Nephron (organoid): Measurements from ENCODE around the gene SF3A2.

Experiments
- H3K27ac Mint-ChIP-seq, 3 experiments: 2 replicates each; pipeline ENCODE4 v1.8.0; 2020; ENCODE audit warnings: mixed read lengths in 3 of 3, mild to moderate bottlenecking in 2 of 3, moderate library complexity in 1 of 3
- H3K27me3 Mint-ChIP-seq: 2 replicates; pipeline ENCODE4 v1.8.0; 2021; ENCODE audit warnings: low read depth, mild to moderate bottlenecking, moderate library complexity, mixed read lengths
- H3K36me3 Mint-ChIP-seq: 2 replicates; pipeline ENCODE4 v1.8.0; 2020; ENCODE audit warnings: low read depth, mixed read lengths
- H3K4me1 Mint-ChIP-seq: 2 replicates; pipeline ENCODE4 v1.8.0; 2020; ENCODE audit warnings: mixed read lengths
- H3K4me3 Mint-ChIP-seq, 3 experiments: 2 replicates each; pipeline ENCODE4 v1.8.0; 2020; ENCODE audit warnings: mild to moderate bottlenecking in 3 of 3, mixed read lengths in 3 of 3, moderate library complexity in 2 of 3
- H3K9me3 Mint-ChIP-seq: 2 replicates; pipeline ENCODE4 v1.8.0; 2020; ENCODE audit warnings: mixed read lengths
- TF ChIP-seq, protein P1 (sequence below), 3 experiments: fragments of 200-600 bp; sonication (generic); IDR thresholded peaks; one replicate each; pipeline ENCODE4 v1.5.0; 2021; ENCODE audit warnings: antibody characterized with exemption in 3 of 3; ENCODE audit not compliant: unreplicated experiment in 3 of 3

The SF3A2 gene

DNA sequence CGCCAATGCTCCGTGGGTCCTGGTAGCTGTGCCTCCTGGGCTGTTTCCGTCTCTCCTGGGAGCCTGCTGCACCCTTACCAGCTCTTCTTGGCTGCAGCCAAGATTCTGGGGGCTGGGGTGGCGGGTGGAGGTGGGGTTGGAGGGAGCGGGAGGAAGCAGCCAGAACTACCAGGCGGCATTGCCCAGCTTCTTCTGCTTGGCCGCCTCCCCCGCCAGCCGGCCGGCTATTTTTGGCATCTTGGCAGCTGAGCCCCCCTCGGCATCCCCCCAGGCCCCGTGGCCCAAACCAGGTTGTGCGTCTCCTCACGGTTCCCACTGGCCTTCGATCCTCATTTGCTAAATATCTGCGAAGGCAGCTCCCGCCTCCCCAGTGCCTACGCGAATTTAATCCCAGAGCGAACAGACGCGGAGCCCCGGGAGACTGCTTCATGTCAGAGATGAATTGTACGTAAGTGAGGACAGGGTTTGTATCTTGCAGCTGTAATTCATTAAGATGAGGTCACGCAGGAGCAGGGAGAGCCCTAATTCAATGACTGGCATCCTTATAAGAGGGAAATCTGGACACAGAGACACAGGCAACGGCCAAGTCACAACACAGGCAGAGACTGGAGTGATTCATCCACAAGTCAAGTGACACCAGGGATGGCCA lies 58.2 kb downstream of the SF3A2 start:
- H3K9me3 Mint-ChIP-seq, result no peaks in the 10 kb centered on the region
- TF ChIP-seq, protein P1, sequence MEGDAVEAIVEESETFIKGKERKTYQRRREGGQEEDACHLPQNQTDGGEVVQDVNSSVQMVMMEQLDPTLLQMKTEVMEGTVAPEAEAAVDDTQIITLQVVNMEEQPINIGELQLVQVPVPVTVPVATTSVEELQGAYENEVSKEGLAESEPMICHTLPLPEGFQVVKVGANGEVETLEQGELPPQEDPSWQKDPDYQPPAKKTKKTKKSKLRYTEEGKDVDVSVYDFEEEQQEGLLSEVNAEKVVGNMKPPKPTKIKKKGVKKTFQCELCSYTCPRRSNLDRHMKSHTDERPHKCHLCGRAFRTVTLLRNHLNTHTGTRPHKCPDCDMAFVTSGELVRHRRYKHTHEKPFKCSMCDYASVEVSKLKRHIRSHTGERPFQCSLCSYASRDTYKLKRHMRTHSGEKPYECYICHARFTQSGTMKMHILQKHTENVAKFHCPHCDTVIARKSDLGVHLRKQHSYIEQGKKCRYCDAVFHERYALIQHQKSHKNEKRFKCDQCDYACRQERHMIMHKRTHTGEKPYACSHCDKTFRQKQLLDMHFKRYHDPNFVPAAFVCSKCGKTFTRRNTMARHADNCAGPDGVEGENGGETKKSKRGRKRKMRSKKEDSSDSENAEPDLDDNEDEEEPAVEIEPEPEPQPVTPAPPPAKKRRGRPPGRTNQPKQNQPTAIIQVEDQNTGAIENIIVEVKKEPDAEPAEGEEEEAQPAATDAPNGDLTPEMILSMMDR (IDR thresholded peaks at IDR 0.05; ENCODE audit: unreplicated experiment in 3 of 3), result no peak
- peaks cover 70% of the 10 kb centered on the region for H3K27me3 Mint-ChIP-seq
- peak overlapping the region in 2 of 3 experiments; percentile 14 to 22 for H3K4me3 Mint-ChIP-seq
- H3K36me3 Mint-ChIP-seq, result no peaks in the 10 kb centered on the region
- peaks cover 11% of the 10 kb centered on the region for H3K4me1 Mint-ChIP-seq
- H3K27ac Mint-ChIP-seq, result no peak overlapping the region

DNA sequence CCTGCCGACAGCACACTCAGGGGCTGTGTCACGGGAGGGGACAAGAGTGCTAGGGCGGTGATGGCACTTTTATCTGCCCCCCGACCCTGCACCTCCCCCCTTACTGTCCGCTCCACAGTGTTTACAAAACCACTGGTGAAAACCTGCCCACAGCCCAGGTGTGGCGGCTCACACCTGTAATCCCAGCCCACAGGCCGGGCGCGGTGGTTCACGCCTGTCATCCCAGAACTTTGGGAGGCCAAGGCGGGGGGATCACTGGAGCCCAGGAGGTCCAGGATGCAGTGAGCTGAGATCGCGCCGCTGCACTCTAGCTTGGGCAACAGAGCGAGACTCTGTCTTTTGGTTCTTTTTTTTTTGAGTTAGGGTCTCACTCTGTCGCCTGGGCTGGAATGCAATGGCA lies 59.5 kb downstream of the SF3A2 start:
- peaks cover 11% of the 10 kb centered on the region for H3K4me1 Mint-ChIP-seq
- H3K27ac Mint-ChIP-seq, result no peak overlapping the region
- TF ChIP-seq, protein P1 (IDR thresholded peaks at IDR 0.05; ENCODE audit: unreplicated experiment in 3 of 3), result no peak
- H3K4me3 Mint-ChIP-seq, result no peak overlapping the region
- no peaks in the 10 kb centered on the region for H3K9me3 Mint-ChIP-seq
- H3K27me3 Mint-ChIP-seq, result peaks cover 59% of the 10 kb centered on the region
- H3K36me3 Mint-ChIP-seq, result no peaks in the 10 kb centered on the region
